Gastrocnemius medialis (tissue), 4 donors: Measurements from ENCODE around the gene SRBD1.

ENCODE experiments used
- POLR2A ChIP-seq, 2 donors: fragments of 450-650 bp; IDR thresholded peaks; one replicate each; pipeline ENCODE4 v1.6.1; 2017; ENCODE audit warnings: antibody characterized with exemption in 2 of 2, mild to moderate bottlenecking in 2 of 2, moderate library complexity in 2 of 2
- TF ChIP-seq, protein P1 (sequence below), 5 experiments: fragments of 450-650 bp in 3 of 5; fragments of 200-600 bp in 2 of 5; sonication (generic) in 2 of 5; IDR thresholded peaks in 4 of 5; conservative IDR thresholded peaks in 1 of 5; 1 replicate in 4 of 5; 2 replicates in 1 of 5; pipeline ENCODE4 v1.5.1; 2016 to 2019; ENCODE audit warnings: antibody characterized with exemption in 5 of 5, mild to moderate bottlenecking in 3 of 5, moderate library complexity in 3 of 5

DNA sequence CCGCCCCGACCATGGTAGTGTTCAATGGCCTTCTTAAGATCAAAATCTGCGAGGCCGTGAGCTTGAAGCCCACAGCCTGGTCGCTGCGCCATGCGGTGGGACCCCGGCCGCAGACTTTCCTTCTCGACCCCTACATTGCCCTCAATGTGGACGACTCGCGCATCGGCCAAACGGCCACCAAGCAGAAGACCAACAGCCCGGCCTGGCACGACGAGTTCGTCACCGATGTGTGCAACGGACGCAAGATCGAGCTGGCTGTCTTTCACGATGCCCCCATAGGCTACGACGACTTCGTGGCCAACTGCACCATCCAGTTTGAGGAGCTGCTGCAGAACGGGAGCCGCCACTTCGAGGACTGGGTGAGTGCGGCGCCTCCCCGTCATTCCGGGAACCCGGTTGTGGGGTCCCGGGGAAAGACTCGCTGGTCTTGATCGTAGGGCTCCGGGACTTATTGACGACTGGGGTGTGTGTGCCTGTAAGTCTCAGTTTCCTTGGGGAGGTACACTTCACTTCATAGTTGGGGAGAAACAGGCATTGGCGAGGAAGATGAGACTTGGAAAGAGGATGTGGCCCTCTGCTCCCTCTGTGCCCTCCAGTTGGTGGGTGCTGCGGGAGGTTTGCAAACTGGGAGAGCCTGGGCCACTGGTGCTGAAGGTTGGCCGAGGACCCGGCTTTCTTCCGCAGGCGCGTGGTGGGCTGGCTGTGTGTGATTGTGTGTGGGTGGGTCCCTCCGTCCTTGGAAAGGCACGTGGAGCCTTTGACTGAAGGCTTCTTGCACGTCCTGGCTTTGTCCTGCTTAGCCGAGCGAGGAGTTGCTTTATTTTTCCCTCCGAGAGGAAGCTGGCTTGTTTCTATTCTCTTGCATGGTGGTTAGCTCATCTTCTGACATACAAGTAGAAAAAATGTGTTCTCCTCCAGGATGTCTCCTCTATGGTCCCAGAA lies 41.3 kb upstream of the SRBD1 start:
- TF ChIP-seq, protein P1, sequence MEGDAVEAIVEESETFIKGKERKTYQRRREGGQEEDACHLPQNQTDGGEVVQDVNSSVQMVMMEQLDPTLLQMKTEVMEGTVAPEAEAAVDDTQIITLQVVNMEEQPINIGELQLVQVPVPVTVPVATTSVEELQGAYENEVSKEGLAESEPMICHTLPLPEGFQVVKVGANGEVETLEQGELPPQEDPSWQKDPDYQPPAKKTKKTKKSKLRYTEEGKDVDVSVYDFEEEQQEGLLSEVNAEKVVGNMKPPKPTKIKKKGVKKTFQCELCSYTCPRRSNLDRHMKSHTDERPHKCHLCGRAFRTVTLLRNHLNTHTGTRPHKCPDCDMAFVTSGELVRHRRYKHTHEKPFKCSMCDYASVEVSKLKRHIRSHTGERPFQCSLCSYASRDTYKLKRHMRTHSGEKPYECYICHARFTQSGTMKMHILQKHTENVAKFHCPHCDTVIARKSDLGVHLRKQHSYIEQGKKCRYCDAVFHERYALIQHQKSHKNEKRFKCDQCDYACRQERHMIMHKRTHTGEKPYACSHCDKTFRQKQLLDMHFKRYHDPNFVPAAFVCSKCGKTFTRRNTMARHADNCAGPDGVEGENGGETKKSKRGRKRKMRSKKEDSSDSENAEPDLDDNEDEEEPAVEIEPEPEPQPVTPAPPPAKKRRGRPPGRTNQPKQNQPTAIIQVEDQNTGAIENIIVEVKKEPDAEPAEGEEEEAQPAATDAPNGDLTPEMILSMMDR (IDR thresholded peaks at IDR 0.05 in 4 of 5, conservative IDR thresholded peaks at IDR 0.05 in 1 of 5) = no peak
- no peak for TF ChIP-seq POLR2A (IDR thresholded peaks at IDR 0.05)
